Keratinocyte (primary cell): ENCODE measurements around the gene DZIP1L. TPM values are rescaled to one million over a fixed set of nuclear protein-coding genes. Genes with fewer than 3 reads are reported as not detected.

ENCODE experiments used
- DNase-seq: peaks from one replicate; pipeline ENCODE4 v3.0.0-alpha.2; 2011; ENCODE audit warnings: low read depth, missing footprints, low spot score
- FAIRE-seq: peaks from 2 replicates; lab custom pipeline; 2011; peaks lifted over from hg19 to GRCh38; lab: Jason Lieb, UNC
- H2AFZ ChIP-seq: 2 replicates; pipeline ENCODE4 v1.6.0; 2012; ENCODE audit warnings: low read length, control low read depth, inconsistent platforms; ENCODE audit not compliant: control insufficient read depth
- H3K27ac ChIP-seq: 2 replicates; pipeline ENCODE4 v1.5.1; 2011; ENCODE audit warnings: low read length; ENCODE audit not compliant: control insufficient read depth, insufficient read depth
- H3K27me3 ChIP-seq: 3 replicates; pipeline ENCODE4 v1.6.0; 2011; ENCODE audit warnings: low read length; ENCODE audit not compliant: control insufficient read depth, insufficient read depth; ENCODE audit errors: extremely low read depth
- H3K36me3 ChIP-seq, 2 experiments: 2 replicates in 1 of 2; 3 replicates in 1 of 2; pipeline ENCODE4 v1.5.1; 2011; ENCODE audit warnings: low read length in 2 of 2, mild to moderate bottlenecking in 1 of 2; ENCODE audit not compliant: control insufficient read depth in 2 of 2, insufficient read depth in 2 of 2; ENCODE audit errors: extremely low read depth in 1 of 2
- H3K4me1 ChIP-seq: 3 replicates; pipeline ENCODE4 v1.5.1; 2011; ENCODE audit warnings: low read length; ENCODE audit not compliant: control insufficient read depth, insufficient read depth; ENCODE audit errors: extremely low read depth
- H3K4me2 ChIP-seq: 3 replicates; pipeline ENCODE4 v1.6.0; 2011; ENCODE audit warnings: low read depth, low read length; ENCODE audit not compliant: control insufficient read depth, insufficient read depth; ENCODE audit errors: extremely low read depth
- H3K4me3 ChIP-seq, 3 experiments: fragments of 200-600 bp in 1 of 3; sonication (generic) in 1 of 3; 2 replicates in 2 of 3; 3 replicates in 1 of 3; pipeline ENCODE4 v1.5.1; 2011 to 2016; ENCODE audit warnings: low read length in 3 of 3, mild to moderate bottlenecking in 3 of 3, control low read depth in 2 of 3, inconsistent platforms in 1 of 3, low read depth in 1 of 3, mixed read lengths in 1 of 3, mixed run types in 1 of 3, moderate library complexity in 1 of 3; ENCODE audit not compliant: control insufficient read depth in 2 of 3, insufficient read depth in 2 of 3; ENCODE audit errors: extremely low read depth in 1 of 3
- H3K79me2 ChIP-seq: 2 replicates; pipeline ENCODE4 v1.6.0; 2012; ENCODE audit warnings: low read length; ENCODE audit not compliant: control insufficient read depth, insufficient read depth
- H3K9ac ChIP-seq: 3 replicates; pipeline ENCODE4 v1.6.0; 2011; ENCODE audit warnings: low read length; ENCODE audit not compliant: control insufficient read depth, insufficient read depth; ENCODE audit errors: extremely low read depth
- H3K9me1 ChIP-seq: 3 replicates; pipeline ENCODE4 v1.6.0; 2011; ENCODE audit warnings: low read length; ENCODE audit not compliant: control insufficient read depth, insufficient read depth; ENCODE audit errors: extremely low read depth
- H3K9me3 ChIP-seq: 2 replicates; pipeline ENCODE4 v1.5.1; 2012; ENCODE audit warnings: low read depth, low read length; ENCODE audit not compliant: control insufficient read depth
- H4K20me1 ChIP-seq: 3 replicates; pipeline ENCODE4 v1.6.0; 2011; ENCODE audit warnings: low read length; ENCODE audit not compliant: control insufficient read depth, insufficient read depth; ENCODE audit errors: extremely low read depth
- EZH2 ChIP-seq: IDR thresholded peaks from one replicate; pipeline ENCODE4 v1.6.1; 2012; ENCODE audit warnings: inconsistent platforms, mild to moderate bottlenecking, low read length, moderate library complexity
- dilution Hi-C: fragments of 300-500 bp; cut with MboI; formaldehyde crosslinking; loops from one replicate; pipeline ENCODE4 v1.7.0; 2020; ENCODE audit warnings: low sequenced_read_pairs; ENCODE audit not compliant: extremely low pct_ligation_motif_present
- polyA minus RNA-seq, 3 experiments: library from RNA; depleted of rRNA, polyadenylated mRNA; stranded (reverse); fragments of >200 nt; gene quantifications; 1 replicate in 1 of 3; 2 replicates in 1 of 3; 3 replicates in 1 of 3; pipeline ENCODE4 v1.2.3, GENCODE V29; 2011
- polyA plus RNA-seq, 5 experiments: library from polyadenylated mRNA; depleted of rRNA in 3 of 5; stranded (reverse) in 3 of 5; stranded (forward) in 1 of 5; unstranded in 1 of 5; fragments of >200 nt; gene quantifications; 1 replicate in 1 of 5; 2 replicates in 3 of 5; 3 replicates in 1 of 5; pipeline versions ENCODE4 v1.2.1 to v1.2.3, GENCODE V29; 2011 to 2012; ENCODE audit warnings: missing spikeins in 2 of 5, low read depth in 1 of 5, low replicate concordance in 1 of 5
- TF ChIP-seq, protein P1 (sequence below), 3 experiments: IDR thresholded peaks in 1 of 3; conservative IDR thresholded peaks in 1 of 3; optimal IDR thresholded peaks in 1 of 3; 2 replicates in 2 of 3; 3 replicates in 1 of 3; pipeline versions ENCODE3 to v1.5.1; 2011; ENCODE audit warnings: low read length in 3 of 3, mild to moderate bottlenecking in 3 of 3, moderate library complexity in 2 of 3, control low read depth in 1 of 3, inconsistent platforms in 1 of 3; ENCODE audit not compliant: insufficient read depth in 2 of 3; ENCODE audit errors: extremely low read depth in 1 of 3

DZIP1L gene, protein sequence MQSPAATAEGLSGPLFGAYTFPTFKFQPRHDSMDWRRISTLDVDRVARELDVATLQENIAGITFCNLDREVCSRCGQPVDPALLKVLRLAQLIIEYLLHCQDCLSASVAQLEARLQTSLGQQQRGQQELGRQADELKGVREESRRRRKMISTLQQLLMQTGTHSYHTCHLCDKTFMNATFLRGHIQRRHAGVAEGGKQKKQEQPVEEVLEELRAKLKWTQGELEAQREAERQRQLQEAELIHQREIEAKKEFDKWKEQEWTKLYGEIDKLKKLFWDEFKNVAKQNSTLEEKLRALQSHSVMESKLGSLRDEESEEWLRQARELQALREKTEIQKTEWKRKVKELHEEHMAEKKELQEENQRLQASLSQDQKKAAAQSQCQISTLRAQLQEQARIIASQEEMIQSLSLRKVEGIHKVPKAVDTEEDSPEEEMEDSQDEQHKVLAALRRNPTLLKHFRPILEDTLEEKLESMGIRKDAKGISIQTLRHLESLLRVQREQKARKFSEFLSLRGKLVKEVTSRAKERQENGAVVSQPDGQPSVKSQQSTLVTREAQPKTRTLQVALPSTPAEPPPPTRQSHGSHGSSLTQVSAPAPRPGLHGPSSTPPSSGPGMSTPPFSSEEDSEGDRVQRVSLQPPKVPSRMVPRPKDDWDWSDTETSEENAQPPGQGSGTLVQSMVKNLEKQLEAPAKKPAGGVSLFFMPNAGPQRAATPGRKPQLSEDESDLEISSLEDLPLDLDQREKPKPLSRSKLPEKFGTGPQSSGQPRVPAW
- polyA plus RNA-seq (1.3 to 1.9 TPM (median 1.7 TPM) in 3 replicates), polyA minus RNA-seq (3.9 to 12.5 TPM (median 6.9 TPM) in 3 replicates)
- 0.61 TPM for polyA plus RNA-seq (2011; ENCODE audit: low read depth)
- 0.33 and 0.81 TPM in 2 replicates for polyA plus RNA-seq (2011; cell fraction: cytosol; rRNA removed)
- 4.2 and 4.3 TPM in 2 replicates for polyA plus RNA-seq (2011; cell fraction: nucleus; rRNA removed)
- 0.24 and 1.5 TPM in 2 replicates for polyA plus RNA-seq (2012; ENCODE audit: low replicate concordance)
- 3.1 TPM for polyA minus RNA-seq (2011; cell fraction: cytosol; rRNA and poly(A)+ RNA removed)
- polyA minus RNA-seq (2011; cell fraction: nucleus; rRNA and poly(A)+ RNA removed): 8.1 and 11.1 TPM in 2 replicates

DNA sequence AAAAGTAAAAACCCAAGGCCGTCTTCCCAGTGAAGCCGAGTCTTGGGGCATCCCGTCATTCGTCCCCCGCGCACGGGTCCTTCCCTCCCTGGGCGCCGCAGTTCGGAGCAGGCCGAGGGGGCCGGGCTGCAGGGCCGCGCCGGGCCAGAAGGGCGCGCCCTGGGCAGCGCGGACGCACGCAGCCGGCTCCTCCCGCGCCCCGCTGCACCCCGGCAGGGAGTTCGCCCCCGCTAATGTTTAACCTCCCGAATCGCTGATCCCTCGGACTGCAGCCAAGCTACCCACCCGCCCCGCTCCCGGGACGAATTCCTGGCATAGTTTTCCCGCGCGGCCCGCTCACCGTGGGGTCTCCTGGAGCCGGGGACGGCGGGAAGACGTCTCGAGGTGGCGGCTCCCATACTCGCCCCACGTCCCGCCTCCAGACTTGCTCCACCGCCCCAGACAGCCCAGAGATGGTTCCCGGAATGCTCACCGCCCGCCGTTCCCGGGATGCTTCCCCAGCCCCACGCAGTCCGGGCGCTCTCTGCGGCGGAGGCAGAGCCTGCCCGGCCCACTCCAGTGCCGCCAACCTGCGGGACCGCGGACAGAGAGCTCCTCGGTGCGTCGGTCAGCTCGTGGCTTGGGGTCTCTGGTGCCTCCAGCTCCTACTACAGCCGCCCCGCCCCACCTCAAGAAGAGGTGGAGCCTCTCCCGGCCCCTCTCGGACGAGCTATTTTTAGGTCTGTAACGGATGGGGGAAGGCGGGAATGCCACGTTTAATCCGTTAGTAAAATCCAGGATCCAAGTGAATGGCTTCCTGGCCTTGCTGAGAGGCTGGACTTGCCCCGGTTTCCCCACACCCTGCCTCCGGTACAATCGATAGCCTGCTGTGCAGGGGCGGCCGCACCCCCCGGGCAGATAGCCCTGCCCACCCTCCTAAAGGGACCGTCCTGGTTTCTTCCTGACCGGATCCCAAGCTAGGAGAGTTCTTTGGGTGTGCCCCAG, at the start of gene DZIP1L:
TSS of gene DZIP1L (minus strand) at position 621 of the 984 bp plus-strand sequence. CDS start 11,637 bp downstream, outside the sequence.
- Histone ChIP-seq H2AFZ (peak within 1 kb of the TSS; percentile 95), H4K20me1 (no peaks in the 10 kb centered on the region), H3K79me2 (peaks cover 6% of the 10 kb centered on the region), H3K9me1 (no peaks in the 10 kb centered on the region), H3K27ac (peak within 1 kb of the TSS; percentile 85), H3K27me3 (no peaks in the 10 kb centered on the region), H3K9ac (peak within 1 kb of the TSS; percentile 87), H3K36me3 (no peaks in the 10 kb centered on the region), H3K4me1 (peaks cover 29% of the 10 kb centered on the region), H3K4me2 (peak within 1 kb of the TSS; percentile 98), H3K9me3 (no peaks in the 10 kb centered on the region), H3K4me3 (peak within 1 kb of the TSS; percentile 50 to 80 (median 71))
- dilution Hi-C loops: no loop called here
- FAIRE-seq (no peak), DNase-seq (no peak)
- TF ChIP-seq, protein P1, sequence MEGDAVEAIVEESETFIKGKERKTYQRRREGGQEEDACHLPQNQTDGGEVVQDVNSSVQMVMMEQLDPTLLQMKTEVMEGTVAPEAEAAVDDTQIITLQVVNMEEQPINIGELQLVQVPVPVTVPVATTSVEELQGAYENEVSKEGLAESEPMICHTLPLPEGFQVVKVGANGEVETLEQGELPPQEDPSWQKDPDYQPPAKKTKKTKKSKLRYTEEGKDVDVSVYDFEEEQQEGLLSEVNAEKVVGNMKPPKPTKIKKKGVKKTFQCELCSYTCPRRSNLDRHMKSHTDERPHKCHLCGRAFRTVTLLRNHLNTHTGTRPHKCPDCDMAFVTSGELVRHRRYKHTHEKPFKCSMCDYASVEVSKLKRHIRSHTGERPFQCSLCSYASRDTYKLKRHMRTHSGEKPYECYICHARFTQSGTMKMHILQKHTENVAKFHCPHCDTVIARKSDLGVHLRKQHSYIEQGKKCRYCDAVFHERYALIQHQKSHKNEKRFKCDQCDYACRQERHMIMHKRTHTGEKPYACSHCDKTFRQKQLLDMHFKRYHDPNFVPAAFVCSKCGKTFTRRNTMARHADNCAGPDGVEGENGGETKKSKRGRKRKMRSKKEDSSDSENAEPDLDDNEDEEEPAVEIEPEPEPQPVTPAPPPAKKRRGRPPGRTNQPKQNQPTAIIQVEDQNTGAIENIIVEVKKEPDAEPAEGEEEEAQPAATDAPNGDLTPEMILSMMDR (optimal IDR thresholded peaks at IDR 0.05 in 1 of 3, IDR thresholded peaks at IDR 0.05 in 1 of 3, conservative IDR thresholded peaks at IDR 0.05 in 1 of 3; ENCODE audit: extremely low read depth in 1 of 3, insufficient read depth in 2 of 3, low read length in 3 of 3): peak in 2 of 3 experiments; percentile 17 to 63
- no peak for TF ChIP-seq EZH2

DNA sequence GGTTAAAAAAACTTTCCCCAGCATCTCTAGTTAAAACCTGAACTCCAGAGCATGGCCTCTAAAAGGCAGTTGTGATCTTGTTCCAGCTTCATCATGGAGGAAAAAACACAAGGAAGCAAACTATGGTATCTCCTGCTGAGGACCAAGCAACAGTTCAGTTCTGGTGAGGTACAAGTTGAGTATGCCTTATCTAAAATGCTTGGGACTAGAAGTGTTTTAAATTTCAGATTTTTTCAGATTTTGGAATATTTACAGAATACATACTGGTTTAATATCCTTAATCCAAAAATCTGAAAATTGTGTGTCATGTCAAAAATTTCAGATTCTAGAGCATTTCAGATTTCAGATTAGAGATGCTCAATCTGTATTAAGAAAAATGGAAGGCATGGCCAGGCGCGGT, 49.7 kb upstream of the DZIP1L start:
- Histone ChIP-seq H3K4me1 (no peaks in the 10 kb centered on the region), H3K9me1 (no peaks in the 10 kb centered on the region), H3K27ac (no peak overlapping the region), H3K27me3 (no peaks in the 10 kb centered on the region), H3K4me2 (no peak overlapping the region), H3K79me2 (no peaks in the 10 kb centered on the region), H3K4me3 (no peak overlapping the region), H4K20me1 (no peaks in the 10 kb centered on the region), H3K36me3 (peaks cover 10 to 20% of the 10 kb centered on the region in 2 experiments), H3K9ac (no peak overlapping the region), H2AFZ (no peak overlapping the region), H3K9me3 (no peaks in the 10 kb centered on the region)
- TF ChIP-seq, protein P1 (optimal IDR thresholded peaks at IDR 0.05 in 1 of 3, IDR thresholded peaks at IDR 0.05 in 1 of 3, conservative IDR thresholded peaks at IDR 0.05 in 1 of 3; ENCODE audit: extremely low read depth in 1 of 3, insufficient read depth in 2 of 3, low read length in 3 of 3): no peak
- no peak for TF ChIP-seq EZH2
- DNase-seq (no peak), FAIRE-seq (no peak)
- dilution Hi-C loops: no loop called here
